ENCODE results near the gene VPS13C. TPM values are rescaled to one million over a fixed set of nuclear protein-coding genes. Genes with fewer than 3 reads are reported as not detected.
"Not testable (repeated sequence)": the region's sequence is repeated elsewhere in the genome, so short reads cannot be mapped to it uniquely, and the experiment has no call there.

The VPS13C gene
- total RNA-seq, 2 experiments from 2014 or later, result 87.9 to 100 TPM

GRCh38 chr15:62063825-62064635 is 3.8 kb upstream of the VPS13C start:
- Mint-ChIP-seq H3K4me1 (peaks cover 29% of the 10 kb centered on the region), H3K27ac (no peak overlapping the region), H3K4me3 (no peak overlapping the region), H3K27me3 (peaks cover 43% of the 10 kb centered on the region), H3K36me3 (peaks cover 2% of the 10 kb centered on the region), H3K9me3 (no peaks in the 10 kb centered on the region)
- no peak for ATAC-seq (ENCODE audit: low read depth)
- POLR2A ChIA-PET, result no interaction called here
- DNase-seq, result no peak

GRCh38 chr15:62060896-62061280 is 641 bp upstream of the VPS13C start:
- Mint-ChIP-seq H3K4me3 (peak overlapping the region; percentile 99), H3K27ac (peak overlapping the region; percentile 99), H3K4me1 (peaks cover 18% of the 10 kb centered on the region), H3K36me3 (peaks cover 6% of the 10 kb centered on the region), H3K9me3 (no peaks in the 10 kb centered on the region), H3K27me3 (peaks cover 19% of the 10 kb centered on the region)
- POLR2A ChIA-PET, result interaction anchor here (0.6 to 1.3 kb wide), 5 partner anchors 18 to 331 kb away, joined by 3 to 5 read pairs (median 3); no protein-coding TSS in a partner anchor
- ATAC-seq (ENCODE audit: low read depth) (peak; percentile 2), DNase-seq (no peak)

GRCh38 chr15:62059816-62060112 is 483 bp downstream of the VPS13C start:
- Mint-ChIP-seq H3K4me3 (peak overlapping the region; percentile 99), H3K27me3 (peaks cover 8% of the 10 kb centered on the region), H3K27ac (peak overlapping the region; percentile 99), H3K9me3 (no peaks in the 10 kb centered on the region), H3K4me1 (peaks cover 18% of the 10 kb centered on the region), H3K36me3 (peaks cover 6% of the 10 kb centered on the region)
- DNase-seq, result no peak
- ATAC-seq (ENCODE audit: low read depth), result peak; percentile 72
- POLR2A ChIA-PET, result interaction anchor here (0.8 to 1.3 kb wide), 4 partner anchors 17 to 86 kb away, joined by 3 to 4 read pairs (median 3); no protein-coding TSS in a partner anchor

- POLR2A ChIA-PET, result interaction anchor here (0.5 to 1.1 kb wide), 3 partner anchors 17 to 86 kb away, joined by 3 to 4 read pairs (median 3); no protein-coding TSS in a partner anchor
- DNase-seq (no peak), ATAC-seq (ENCODE audit: low read depth) (no peak)
- H3K4me1 Mint-ChIP-seq, result peaks cover 21% of the 10 kb centered on the region
- H3K9me3 Mint-ChIP-seq, result no peaks in the 10 kb centered on the region
- H3K27ac Mint-ChIP-seq, result peak overlapping the region; percentile 99
- peak overlapping the region; percentile 99 for H3K4me3 Mint-ChIP-seq
- peaks cover 8% of the 10 kb centered on the region for H3K27me3 Mint-ChIP-seq
- peaks cover 9% of the 10 kb centered on the region for H3K36me3 Mint-ChIP-seq
These were observed 985 bp downstream of the VPS13C start for GRCh38 chr15:62059108-62059815.

- POLR2A ChIA-PET, result interaction anchor here (0.5 kb wide), 1 partner anchor 42 kb away, joined by 3 read pairs; no protein-coding TSS in a partner anchor
- Mint-ChIP-seq H3K36me3 (peaks cover 10% of the 10 kb centered on the region), H3K4me1 (peaks cover 24% of the 10 kb centered on the region), H3K27ac (peak overlapping the region; percentile 20), H3K27me3 (peaks cover 3% of the 10 kb centered on the region), H3K4me3 (peak overlapping the region; percentile 61), H3K9me3 (no peaks in the 10 kb centered on the region)
- ATAC-seq (ENCODE audit: low read depth), result no peak
- DNase-seq, result no peak
These were observed 1.8 kb downstream of the VPS13C start for GRCh38 chr15:62058327-62059028.

- no peak overlapping the region for H3K4me3 Mint-ChIP-seq
- H3K4me1 Mint-ChIP-seq, result peaks cover 25% of the 10 kb centered on the region
These were observed 2.8 kb downstream of the VPS13C start for GRCh38 chr15:62057341-62057980.

GRCh38 chr15:62054979-62055378 is 5.3 kb downstream of the VPS13C start:
- ATAC-seq (ENCODE audit: low read depth) (no peak), DNase-seq (no peak)
- peaks cover 11% of the 10 kb centered on the region for H3K4me1 Mint-ChIP-seq
- no peak overlapping the region for H3K27ac Mint-ChIP-seq
- no peaks in the 10 kb centered on the region for H3K27me3 Mint-ChIP-seq
- H3K4me3 Mint-ChIP-seq, result no peak overlapping the region
- no peaks in the 10 kb centered on the region for H3K9me3 Mint-ChIP-seq
- peaks cover 16% of the 10 kb centered on the region for H3K36me3 Mint-ChIP-seq
- POLR2A ChIA-PET, result no interaction called here

More at GRCh38 chr15:62057341-62057980, 2.8 kb downstream of the VPS13C start:
- Mint-ChIP-seq H3K27me3 (no peaks in the 10 kb centered on the region), H3K9me3 (no peaks in the 10 kb centered on the region), H3K36me3 (peaks cover 10% of the 10 kb centered on the region), H3K27ac (no peak overlapping the region)
- ATAC-seq (ENCODE audit: low read depth) (no peak), DNase-seq (no peak)
- POLR2A ChIA-PET, result no interaction called here

GRCh38 chr15:62053439-62054085 is 6.7 kb downstream of the VPS13C start:
- DNase-seq (no peak), ATAC-seq (ENCODE audit: low read depth) (no peak)
- H3K4me3 Mint-ChIP-seq, result no peak overlapping the region
- H3K4me1 Mint-ChIP-seq, result peaks cover 11% of the 10 kb centered on the region
- H3K27me3 Mint-ChIP-seq, result no peaks in the 10 kb centered on the region
- H3K9me3 Mint-ChIP-seq, result peaks cover 2% of the 10 kb centered on the region
- POLR2A ChIA-PET, result no interaction called here
- peaks cover 20% of the 10 kb centered on the region for H3K36me3 Mint-ChIP-seq
- H3K27ac Mint-ChIP-seq, result no peak overlapping the region

- no peaks in the 10 kb centered on the region for H3K27me3 Mint-ChIP-seq
- peaks cover 9% of the 10 kb centered on the region for H3K4me1 Mint-ChIP-seq
- DNase-seq (no peak), ATAC-seq (ENCODE audit: low read depth) (no peak)
- no peak overlapping the region for H3K4me3 Mint-ChIP-seq
- peaks cover 20% of the 10 kb centered on the region for H3K36me3 Mint-ChIP-seq
- H3K27ac Mint-ChIP-seq, result no peak overlapping the region
- peaks cover 2% of the 10 kb centered on the region for H3K9me3 Mint-ChIP-seq
- POLR2A ChIA-PET, result no interaction called here
These were observed 7.5 kb downstream of the VPS13C start for GRCh38 chr15:62052713-62053112.

- no peak overlapping the region for H3K4me3 Mint-ChIP-seq
- H3K27ac Mint-ChIP-seq, result no peak overlapping the region
- no peak for DNase-seq
- H3K4me1 Mint-ChIP-seq, result peaks cover 15% of the 10 kb centered on the region
- H3K36me3 Mint-ChIP-seq, result peaks cover 16% of the 10 kb centered on the region
- H3K9me3 Mint-ChIP-seq, result peaks cover 2% of the 10 kb centered on the region
- no peak for ATAC-seq (ENCODE audit: low read depth)
- POLR2A ChIA-PET, result no interaction called here
- no peaks in the 10 kb centered on the region for H3K27me3 Mint-ChIP-seq
These were observed 9.1 kb downstream of the VPS13C start for GRCh38 chr15:62051166-62051565.

- no peak overlapping the region for H3K27ac Mint-ChIP-seq
- H3K4me1 Mint-ChIP-seq, result peaks cover 22% of the 10 kb centered on the region
- POLR2A ChIA-PET, result no interaction called here
- H3K27me3 Mint-ChIP-seq, result no peaks in the 10 kb centered on the region
- ATAC-seq (ENCODE audit: low read depth) (no peak), DNase-seq (no peak)
- H3K4me3 Mint-ChIP-seq, result no peak overlapping the region
- H3K9me3 Mint-ChIP-seq, result peaks cover 2% of the 10 kb centered on the region
- peaks cover 16% of the 10 kb centered on the region for H3K36me3 Mint-ChIP-seq
These were observed 10.1 kb downstream of the VPS13C start for GRCh38 chr15:62050115-62050514.

GRCh38 chr15:62048254-62048653 is 12.0 kb downstream of the VPS13C start:
- H3K27ac Mint-ChIP-seq; H3K9me3 Mint-ChIP-seq; ATAC-seq (ENCODE audit: low read depth); POLR2A ChIA-PET; DNase-seq; H3K27me3 Mint-ChIP-seq; H3K4me3 Mint-ChIP-seq: not testable (repeated sequence)
- Mint-ChIP-seq H3K36me3 (peaks cover 13% of the 10 kb centered on the region), H3K4me1 (peaks cover 17% of the 10 kb centered on the region)

All from activated naive CD8-positive, alpha-beta T cell treated with anti-CD3 and anti-CD28 coated beads, Interleukin-2, amount 10 ng/mL, durations not matched to agents 7 days and 5 days (primary cell).